ENCODE data around the gene XAB2.

The XAB2 gene

DNA sequence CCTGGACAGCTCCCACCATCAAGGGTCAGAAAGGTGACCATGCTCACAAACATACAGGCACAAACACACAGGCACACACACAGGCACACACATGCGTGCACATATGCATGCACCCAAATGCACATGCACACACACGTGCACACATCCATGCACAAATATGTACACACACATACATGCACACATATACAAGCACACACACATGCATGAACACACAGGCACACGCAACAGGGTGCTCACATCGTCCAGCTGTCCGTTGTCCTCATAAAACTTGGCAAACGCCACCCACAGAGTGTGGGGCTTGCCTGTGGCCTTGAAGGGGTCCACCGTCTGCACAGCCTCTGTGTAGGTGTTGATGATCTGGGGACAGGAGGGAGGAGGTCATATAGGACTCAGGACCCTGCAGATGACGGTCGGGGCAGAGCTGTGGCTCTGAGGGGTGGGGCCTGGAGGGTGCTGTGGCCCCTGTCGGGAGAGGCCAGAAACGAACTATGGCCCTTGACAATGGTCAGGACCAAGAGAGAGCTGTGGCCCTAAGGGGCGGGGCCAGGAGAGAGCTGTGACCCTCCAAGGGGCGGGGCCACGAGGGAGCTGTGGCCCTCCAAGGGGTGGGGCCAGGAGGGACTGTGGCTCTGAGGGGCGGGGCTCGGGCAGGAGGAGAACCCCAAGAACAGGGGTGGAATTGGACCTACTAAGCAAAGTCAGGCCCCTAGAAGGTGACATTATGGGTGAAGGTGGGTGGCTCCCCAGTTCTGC, 6.2 kb downstream of the XAB2 start:
- H3K27me3 ChIP-seq (replicated peaks; ENCODE audit: control insufficient read depth, insufficient read depth, low read length) = no peaks in the 10 kb centered on the region
- H3K4me3 ChIP-seq (replicated peaks; ENCODE audit: low read depth, low read length) = no peak overlapping the region
- H3K36me3 ChIP-seq (ENCODE audit: control insufficient read depth, insufficient read depth, low read length) = peaks cover 33% of the 10 kb centered on the region
- TF ChIP-seq, protein P1, sequence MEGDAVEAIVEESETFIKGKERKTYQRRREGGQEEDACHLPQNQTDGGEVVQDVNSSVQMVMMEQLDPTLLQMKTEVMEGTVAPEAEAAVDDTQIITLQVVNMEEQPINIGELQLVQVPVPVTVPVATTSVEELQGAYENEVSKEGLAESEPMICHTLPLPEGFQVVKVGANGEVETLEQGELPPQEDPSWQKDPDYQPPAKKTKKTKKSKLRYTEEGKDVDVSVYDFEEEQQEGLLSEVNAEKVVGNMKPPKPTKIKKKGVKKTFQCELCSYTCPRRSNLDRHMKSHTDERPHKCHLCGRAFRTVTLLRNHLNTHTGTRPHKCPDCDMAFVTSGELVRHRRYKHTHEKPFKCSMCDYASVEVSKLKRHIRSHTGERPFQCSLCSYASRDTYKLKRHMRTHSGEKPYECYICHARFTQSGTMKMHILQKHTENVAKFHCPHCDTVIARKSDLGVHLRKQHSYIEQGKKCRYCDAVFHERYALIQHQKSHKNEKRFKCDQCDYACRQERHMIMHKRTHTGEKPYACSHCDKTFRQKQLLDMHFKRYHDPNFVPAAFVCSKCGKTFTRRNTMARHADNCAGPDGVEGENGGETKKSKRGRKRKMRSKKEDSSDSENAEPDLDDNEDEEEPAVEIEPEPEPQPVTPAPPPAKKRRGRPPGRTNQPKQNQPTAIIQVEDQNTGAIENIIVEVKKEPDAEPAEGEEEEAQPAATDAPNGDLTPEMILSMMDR (IDR thresholded peaks at IDR 0.05; ENCODE audit: insufficient read depth, low read length, poor library complexity, severe bottlenecking) = no peak
- DNase-seq (ENCODE audit: extremely low read depth, insufficient read length) = no peak

DNA sequence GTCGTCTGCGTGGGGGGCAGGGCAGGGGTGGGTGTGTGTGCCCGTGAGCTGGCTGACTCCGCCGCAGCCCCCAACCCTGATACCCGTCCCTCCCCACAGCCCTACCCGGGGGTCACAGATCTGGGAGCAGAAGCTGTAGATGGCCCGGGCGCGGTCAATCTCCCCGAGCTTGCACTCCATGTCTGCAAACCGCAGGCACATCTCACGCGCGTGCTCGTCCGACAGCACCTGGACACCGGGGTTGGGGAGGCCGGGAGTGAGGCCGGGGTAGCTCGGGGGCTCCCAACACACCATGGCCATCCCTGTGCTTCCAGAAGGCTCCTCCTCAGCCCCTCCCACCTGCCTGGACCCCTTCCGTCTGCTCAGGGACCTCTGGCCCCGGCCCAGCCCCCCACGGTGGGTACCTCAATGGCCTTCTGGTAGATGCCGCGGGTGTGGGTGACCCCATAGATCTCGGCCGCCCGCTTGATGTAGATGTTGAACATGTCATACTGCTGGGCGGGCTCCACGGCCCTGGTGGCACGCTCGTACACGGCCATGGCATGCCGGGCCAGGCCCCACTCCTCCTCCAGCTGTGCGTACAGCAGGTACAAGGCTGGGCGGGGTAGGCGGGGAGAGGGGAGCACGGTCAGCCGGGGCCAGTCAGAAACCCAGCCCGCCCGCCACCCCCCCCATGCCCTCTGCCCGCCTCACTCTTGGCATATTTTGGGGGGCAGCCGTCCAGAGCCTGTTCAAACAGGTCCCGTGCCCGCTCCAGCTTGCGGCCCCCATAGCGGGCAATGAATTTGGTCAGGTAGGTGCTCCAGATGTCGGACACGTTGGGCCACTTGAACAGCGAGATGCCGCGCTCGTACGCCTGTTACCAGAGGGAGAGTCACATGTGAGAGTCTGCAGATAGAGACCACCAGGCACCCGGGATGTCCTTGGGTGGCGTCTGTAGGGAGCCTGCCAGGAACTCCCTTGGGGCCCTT, 8.6 kb downstream of the XAB2 start:
- Histone ChIP-seq H3K36me3 (ENCODE audit: control insufficient read depth, insufficient read depth, low read length) (peaks cover 37% of the 10 kb centered on the region), H3K4me3 (replicated peaks; ENCODE audit: low read depth, low read length) (no peak overlapping the region), H3K27me3 (replicated peaks; ENCODE audit: control insufficient read depth, insufficient read depth, low read length) (no peaks in the 10 kb centered on the region)
- TF ChIP-seq, protein P1 (IDR thresholded peaks at IDR 0.05; ENCODE audit: insufficient read depth, low read length, poor library complexity, severe bottlenecking) = no peak
- DNase-seq (ENCODE audit: extremely low read depth, insufficient read length) = no peak

DNA sequence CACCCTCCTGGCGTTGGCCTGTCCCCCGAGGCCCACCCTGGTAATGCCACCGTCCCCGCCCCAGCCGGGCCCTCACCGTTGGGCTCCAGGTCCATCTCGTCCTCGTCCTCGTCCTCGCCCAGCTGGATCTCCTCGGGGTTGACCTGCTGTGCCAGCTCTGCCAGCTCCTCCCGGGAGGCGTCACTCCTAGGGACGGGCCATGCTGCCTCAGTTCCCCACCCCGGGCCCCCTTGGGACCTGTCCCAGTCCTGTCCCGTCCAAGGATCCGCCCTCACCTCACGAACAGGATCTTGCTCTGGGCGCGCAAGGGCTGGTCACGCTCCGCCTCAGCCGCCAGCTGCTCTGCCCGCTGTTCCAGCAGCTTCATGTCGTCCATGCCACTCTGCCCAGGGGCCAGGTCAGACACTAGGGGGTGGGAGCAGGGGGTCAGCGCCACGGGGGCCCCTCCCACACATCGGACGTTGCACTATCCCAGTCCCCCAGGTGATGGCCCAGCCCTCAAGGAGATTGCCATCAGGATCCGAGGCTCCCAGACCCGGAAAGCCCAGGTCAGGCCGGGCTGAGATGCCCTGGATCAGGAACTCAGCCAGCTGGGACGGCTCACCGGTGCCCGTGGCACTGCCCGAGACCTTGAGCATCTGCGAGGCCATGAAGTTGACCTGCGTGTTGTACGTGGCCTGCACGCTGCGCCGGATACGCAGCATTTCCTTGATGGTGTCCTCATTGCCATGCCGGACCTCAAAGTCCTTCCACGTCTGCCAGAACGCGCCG, 9.5 kb downstream of the XAB2 start:
- no peak overlapping the region for H3K4me3 ChIP-seq (replicated peaks; ENCODE audit: low read depth, low read length)
- peaks cover 31% of the 10 kb centered on the region for H3K36me3 ChIP-seq (ENCODE audit: control insufficient read depth, insufficient read depth, low read length)
- TF ChIP-seq, protein P1 (IDR thresholded peaks at IDR 0.05; ENCODE audit: insufficient read depth, low read length, poor library complexity, severe bottlenecking) = no peak
- no peaks in the 10 kb centered on the region for H3K27me3 ChIP-seq (replicated peaks; ENCODE audit: control insufficient read depth, insufficient read depth, low read length)
- DNase-seq (ENCODE audit: extremely low read depth, insufficient read length) = no peak

DNA sequence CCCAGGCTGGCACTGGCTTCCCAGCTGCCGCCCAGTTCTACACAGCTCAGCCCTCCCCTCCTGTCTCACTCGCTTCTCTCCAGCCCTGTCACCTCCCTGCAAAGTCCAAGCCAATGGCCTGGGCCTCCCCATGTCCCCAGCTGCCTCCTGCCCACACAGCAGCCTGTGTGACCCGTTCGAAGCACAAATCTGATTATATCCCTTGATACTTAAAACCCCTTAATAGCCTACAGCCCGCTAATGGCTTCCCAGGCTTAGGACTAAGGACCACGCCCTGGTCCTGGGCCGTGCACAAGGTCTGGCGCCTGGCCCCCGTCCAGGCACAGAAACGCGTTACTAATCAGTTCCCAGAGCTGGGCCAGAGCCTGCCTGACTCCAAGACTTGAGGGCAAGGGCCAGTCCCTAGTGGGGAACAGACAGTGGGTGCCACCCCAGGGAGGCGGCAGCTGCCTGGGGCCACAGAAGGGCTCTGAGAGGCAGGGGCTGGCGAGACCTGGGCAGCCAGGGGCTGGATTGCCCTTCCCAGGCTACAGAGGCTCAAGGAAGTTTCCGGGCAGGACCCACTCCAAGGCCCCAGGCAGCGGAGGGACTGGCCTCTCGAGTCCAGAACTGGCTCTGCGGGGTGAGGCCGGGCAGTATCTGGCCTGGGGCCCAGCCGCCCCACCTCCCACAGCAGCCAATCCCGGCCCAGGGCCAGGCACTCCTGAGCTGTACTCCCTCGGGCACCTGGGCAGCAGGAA, 10.4 kb downstream of the XAB2 start:
- TF ChIP-seq, protein P1 (IDR thresholded peaks at IDR 0.05; ENCODE audit: insufficient read depth, low read length, poor library complexity, severe bottlenecking) = no peak
- H3K27me3 ChIP-seq (replicated peaks; ENCODE audit: control insufficient read depth, insufficient read depth, low read length) = no peaks in the 10 kb centered on the region
- no peak for DNase-seq (ENCODE audit: extremely low read depth, insufficient read length)
- H3K4me3 ChIP-seq (replicated peaks; ENCODE audit: low read depth, low read length) = no peak overlapping the region
- peaks cover 30% of the 10 kb centered on the region for H3K36me3 ChIP-seq (ENCODE audit: control insufficient read depth, insufficient read depth, low read length)

DNA sequence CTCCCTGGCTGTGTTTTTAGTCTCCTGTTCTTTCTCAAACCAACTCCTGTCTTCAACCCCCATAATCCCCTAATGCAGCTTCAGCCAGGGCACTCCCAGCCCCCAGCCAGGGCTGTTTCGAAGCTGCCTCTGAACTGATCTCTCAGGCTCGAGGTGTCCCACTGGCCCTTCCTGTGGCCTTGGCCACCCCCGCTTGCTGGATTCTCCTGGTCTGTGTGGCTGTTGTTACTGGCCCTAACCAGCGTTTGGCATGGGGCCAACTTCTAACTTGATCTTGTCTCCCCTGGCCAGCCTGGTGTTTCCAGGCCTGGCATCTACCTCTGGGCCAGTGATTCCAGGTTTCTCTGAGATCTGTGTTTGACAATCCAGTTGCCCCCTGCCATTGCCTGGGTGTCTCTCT, 11.0 kb downstream of the XAB2 start:
- H3K36me3 ChIP-seq (ENCODE audit: control insufficient read depth, insufficient read depth, low read length) = peaks cover 28% of the 10 kb centered on the region

More for the DNA sequence above, 11.0 kb downstream of the XAB2 start:
- Histone ChIP-seq H3K4me3 (replicated peaks; ENCODE audit: low read depth, low read length) (no peak overlapping the region), H3K27me3 (replicated peaks; ENCODE audit: control insufficient read depth, insufficient read depth, low read length) (no peaks in the 10 kb centered on the region)
- DNase-seq (ENCODE audit: extremely low read depth, insufficient read length) = no peak
- TF ChIP-seq, protein P1 (IDR thresholded peaks at IDR 0.05; ENCODE audit: insufficient read depth, low read length, poor library complexity, severe bottlenecking) = no peak
